Medulla oblongata (tissue), 1 donor: ENCODE results near the gene ATP8A2.
A peak's percentile ranks its signal among the peaks of the same experiment; 100 is the strongest.
"Not testable (repeated sequence)": the region's sequence is repeated elsewhere in the genome, so short reads cannot be mapped to it uniquely, and the experiment has no call there.

Experiments used
- DNase-seq: peaks from one replicate; pipeline ENCODE4 v3.0.0-alpha.2; 2015; ENCODE audit errors: extremely low spot score

The ATP8A2 gene

GRCh38 chr13:25371875-25372283, at the start of gene ATP8A2:
TSS of gene ATP8A2 (plus strand) at chr13:25371974. CDS start at chr13:25372213, 239 bp downstream.
- DNase-seq: no peak

GRCh38 chr13:25324100-25324499, 47.7 kb upstream of the ATP8A2 start:
- no peak for DNase-seq

GRCh38 chr13:25329706-25330105, 42.1 kb upstream of the ATP8A2 start:
- no peak for DNase-seq

GRCh38 chr13:25330541-25330940, 41.2 kb upstream of the ATP8A2 start:
- DNase-seq: no peak

GRCh38 chr13:25335856-25336255, 35.9 kb upstream of the ATP8A2 start:
- DNase-seq: no peak

- no peak for DNase-seq
These were observed 26.2 kb upstream of the ATP8A2 start for GRCh38 chr13:25345576-25345975.

- no peak for DNase-seq
These were observed 24.6 kb upstream of the ATP8A2 start for GRCh38 chr13:25347151-25347550.

GRCh38 chr13:25351404-25351803, 20.4 kb upstream of the ATP8A2 start:
- DNase-seq: no peak

- no peak for DNase-seq
These were observed 19.5 kb upstream of the ATP8A2 start for GRCh38 chr13:25352230-25352629.

GRCh38 chr13:25352806-25353205, 19.0 kb upstream of the ATP8A2 start:
- DNase-seq: no peak

- no peak for DNase-seq
These were observed 18.4 kb upstream of the ATP8A2 start for GRCh38 chr13:25353344-25353743.

GRCh38 chr13:25354377-25354776, 17.4 kb upstream of the ATP8A2 start:
- no peak for DNase-seq

- not testable (repeated sequence) for DNase-seq
These were observed 11.3 kb upstream of the ATP8A2 start for GRCh38 chr13:25360443-25360842.

GRCh38 chr13:25365720-25366235, 6.0 kb upstream of the ATP8A2 start:
- no peak for DNase-seq

- DNase-seq: no peak
These were observed 458 bp upstream of the ATP8A2 start for GRCh38 chr13:25371158-25371874.

GRCh38 chr13:25372284-25373081, 709 bp downstream of the ATP8A2 start:
- no peak for DNase-seq

- DNase-seq: peak; percentile 54
These were observed 4.1 kb downstream of the ATP8A2 start for GRCh38 chr13:25375727-25376358.

GRCh38 chr13:25377244-25377962, 5.6 kb downstream of the ATP8A2 start:
- no peak for DNase-seq

- DNase-seq: no peak
These were observed 6.8 kb downstream of the ATP8A2 start for GRCh38 chr13:25378528-25378927.

- DNase-seq: no peak
These were observed 7.2 kb downstream of the ATP8A2 start for GRCh38 chr13:25379011-25379410.

- DNase-seq: no peak
These were observed 8.3 kb downstream of the ATP8A2 start for GRCh38 chr13:25380082-25380481.
